Hypothalamus (tissue), 51 donors: ENCODE measurements around the gene GTF2A1L.
"Not testable (repeated sequence)": the region's sequence is repeated elsewhere in the genome, so short reads cannot be mapped to it uniquely, and the experiment has no call there.

Experiments used
- DNase-seq, 51 donors: peaks; one replicate each; lab custom pipeline; 2025; lab: John Stamatoyannopoulos, UW

The GTF2A1L gene

GRCh38 chr2:48617618-48618017 lies at the start of gene GTF2A1L:
Gene GTF2A1L, plus strand, starts transcription at chr2:48617856. Its CDS starts 19 bp downstream, at chr2:48617875.
- DNase-seq = no peak

GRCh38 chr2:48568547-48568946 lies 49.1 kb upstream of the GTF2A1L start:
- no peak for DNase-seq

GRCh38 chr2:48569433-48569832 lies 48.2 kb upstream of the GTF2A1L start:
- no peak for DNase-seq

GRCh38 chr2:48572816-48573215 lies 44.8 kb upstream of the GTF2A1L start:
- peak in 1 of 51 donors; percentile 9 for DNase-seq

GRCh38 chr2:48574353-48575287 lies 43.0 kb upstream of the GTF2A1L start:
- DNase-seq = no peak

GRCh38 chr2:48578313-48578712 lies 39.3 kb upstream of the GTF2A1L start:
- DNase-seq = no peak

GRCh38 chr2:48583961-48584360 lies 33.7 kb upstream of the GTF2A1L start:
- no peak for DNase-seq

GRCh38 chr2:48584551-48584950 lies 33.1 kb upstream of the GTF2A1L start:
- DNase-seq = no peak

- DNase-seq = no peak
Observed at GRCh38 chr2:48586433-48586832, 31.2 kb upstream of the GTF2A1L start.

GRCh38 chr2:48587560-48587959 lies 30.1 kb upstream of the GTF2A1L start:
- no peak for DNase-seq

GRCh38 chr2:48587961-48588360 lies 29.7 kb upstream of the GTF2A1L start:
- no peak for DNase-seq

GRCh38 chr2:48588745-48589144 lies 28.9 kb upstream of the GTF2A1L start:
- no peak for DNase-seq

- peak in 22 of 51 donors; percentile 10 to 60 (median 18) for DNase-seq
Observed at GRCh38 chr2:48589170-48589767, 28.4 kb upstream of the GTF2A1L start.

GRCh38 chr2:48590017-48590416 lies 27.6 kb upstream of the GTF2A1L start:
- no peak for DNase-seq

- DNase-seq = no peak
Observed at GRCh38 chr2:48592067-48592466, 25.6 kb upstream of the GTF2A1L start.

GRCh38 chr2:48596751-48597150 lies 20.9 kb upstream of the GTF2A1L start:
- not testable (repeated sequence) for DNase-seq

GRCh38 chr2:48597492-48597891 lies 20.2 kb upstream of the GTF2A1L start:
- DNase-seq = no peak

- peak in 6 of 51 donors; percentile 2 to 48 (median 18) for DNase-seq
Observed at GRCh38 chr2:48600204-48600813, 17.3 kb upstream of the GTF2A1L start.

GRCh38 chr2:48600917-48601316 lies 16.7 kb upstream of the GTF2A1L start:
- DNase-seq = no peak

GRCh38 chr2:48601349-48601748 lies 16.3 kb upstream of the GTF2A1L start:
- DNase-seq = peak in 22 of 51 donors; percentile 1 to 64 (median 23)

- DNase-seq = no peak
Observed at GRCh38 chr2:48605482-48606175, 12.0 kb upstream of the GTF2A1L start.
